ENCODE measurements around the gene ACSF3. TPM values are rescaled to one million over a fixed set of nuclear protein-coding genes. Genes with fewer than 3 reads are reported as not detected.

The ACSF3 gene
- total RNA-seq, 3 donors from 2014 or later = 20.8 to 42.3 (median 40.4) TPM

DNA sequence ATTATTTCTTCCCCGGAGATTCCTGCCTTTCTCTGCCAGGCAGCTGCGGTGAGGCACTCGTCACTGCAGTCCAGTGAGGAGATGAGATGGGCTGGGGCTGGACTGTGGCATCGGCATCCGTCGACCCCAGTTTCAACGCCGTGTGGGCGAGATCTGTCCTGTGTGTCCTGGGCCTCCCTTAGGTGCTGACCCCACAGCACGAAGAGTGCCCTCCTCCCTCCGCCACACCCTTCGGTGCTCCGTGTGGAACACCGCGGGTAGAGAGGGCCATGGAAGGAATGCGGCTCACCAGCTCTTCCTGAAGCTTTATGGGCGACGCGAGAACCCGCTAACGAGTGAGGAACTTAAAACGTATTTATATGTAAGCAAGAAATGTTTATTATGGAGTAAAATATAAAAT lies 17.6 kb downstream of the ACSF3 start:
- no peak overlapping the region for H3K27ac ChIP-seq
- no peaks in the 10 kb centered on the region for H3K4me1 ChIP-seq
- H3K27me3 ChIP-seq = no peaks in the 10 kb centered on the region
- no peaks in the 10 kb centered on the region for H3K36me3 ChIP-seq
- no peak overlapping the region for H3K4me3 ChIP-seq
- H3K9me3 ChIP-seq = no peaks in the 10 kb centered on the region
- no peak for DNase-seq (ENCODE audit: low spot score in 2 of 2)
- TF ChIP-seq CTCF (IDR thresholded peaks at IDR 0.05) (no peak), POLR2A (IDR thresholded peaks at IDR 0.05) (no peak), POLR2AphosphoS5 (IDR thresholded peaks at IDR 0.05) (no peak)
- intact Hi-C loops (cut with DNase I; ENCODE audit: low total_unique reads) = no loop called here

GRCh38 chr16:89112377-89113151 lies 18.9 kb downstream of the ACSF3 start:
- TF ChIP-seq POLR2A (IDR thresholded peaks at IDR 0.05) (no peak), POLR2AphosphoS5 (IDR thresholded peaks at IDR 0.05) (no peak), CTCF (IDR thresholded peaks at IDR 0.05) (no peak)
- intact Hi-C loops (cut with DNase I; ENCODE audit: low total_unique reads) = no loop called here
- Histone ChIP-seq H3K9me3 (no peaks in the 10 kb centered on the region), H3K27ac (no peak overlapping the region), H3K27me3 (no peaks in the 10 kb centered on the region), H3K4me3 (no peak overlapping the region), H3K4me1 (no peaks in the 10 kb centered on the region), H3K36me3 (no peaks in the 10 kb centered on the region)
- no peak for DNase-seq (ENCODE audit: low spot score in 2 of 2)

DNA sequence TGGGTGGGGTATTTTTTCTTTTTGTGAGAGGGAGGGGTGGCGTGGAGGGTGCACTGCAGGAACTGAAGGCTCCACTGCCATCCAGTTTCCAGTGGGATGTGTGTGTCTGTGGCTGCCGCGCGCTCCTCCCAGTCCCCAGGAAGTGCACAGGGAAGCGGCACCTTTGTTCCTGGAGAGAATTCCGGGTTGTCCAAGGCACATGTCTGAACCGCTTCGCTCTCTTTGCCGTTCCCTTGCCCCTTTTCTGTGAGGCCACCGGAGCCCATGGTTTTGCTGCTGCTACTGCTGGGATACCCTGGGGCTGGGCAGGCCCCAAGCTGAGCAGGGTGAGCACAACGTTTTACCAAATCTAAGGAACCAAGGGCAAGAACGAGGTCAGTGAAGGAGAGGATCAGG lies 19.5 kb downstream of the ACSF3 start:
- intact Hi-C loops (cut with DNase I; ENCODE audit: low total_unique reads) = no loop called here
- Histone ChIP-seq H3K27me3 (no peaks in the 10 kb centered on the region), H3K36me3 (no peaks in the 10 kb centered on the region), H3K4me3 (no peak overlapping the region), H3K9me3 (no peaks in the 10 kb centered on the region), H3K4me1 (no peaks in the 10 kb centered on the region), H3K27ac (no peak overlapping the region)
- DNase-seq (ENCODE audit: low spot score in 2 of 2) = no peak
- no peak for TF ChIP-seq CTCF (IDR thresholded peaks at IDR 0.05)
- TF ChIP-seq POLR2A (IDR thresholded peaks at IDR 0.05) = no peak
- no peak for TF ChIP-seq POLR2AphosphoS5 (IDR thresholded peaks at IDR 0.05)

- Histone ChIP-seq H3K36me3 (no peaks in the 10 kb centered on the region), H3K27ac (no peak overlapping the region), H3K27me3 (no peaks in the 10 kb centered on the region), H3K9me3 (no peaks in the 10 kb centered on the region), H3K4me3 (no peak overlapping the region), H3K4me1 (no peaks in the 10 kb centered on the region)
- intact Hi-C loops (cut with DNase I; ENCODE audit: low total_unique reads) = no loop called here
- DNase-seq (ENCODE audit: low spot score in 2 of 2) = no peak
- no peak for TF ChIP-seq CTCF (IDR thresholded peaks at IDR 0.05)
Measured at GRCh38 chr16:89113661-89114060, 20.0 kb downstream of the ACSF3 start.

GRCh38 chr16:89114159-89114981 lies 20.7 kb downstream of the ACSF3 start:
- no peak for DNase-seq (ENCODE audit: low spot score in 2 of 2)
- Histone ChIP-seq H3K4me1 (no peaks in the 10 kb centered on the region), H3K4me3 (peak overlapping the region in 1 of 3 donors; percentile 45), H3K36me3 (no peaks in the 10 kb centered on the region), H3K9me3 (no peaks in the 10 kb centered on the region), H3K27me3 (no peaks in the 10 kb centered on the region), H3K27ac (peak overlapping the region in 1 of 2 donors; percentile 38)
- intact Hi-C loops (cut with DNase I; ENCODE audit: low total_unique reads) = no loop called here
- TF ChIP-seq POLR2A (IDR thresholded peaks at IDR 0.05) = no peak

Measured in breast epithelium (tissue), 4 donors.